HG03442 (cell line): Measurements from ENCODE around the gene CPEB3.
"Not testable (repeated sequence)": the region's sequence is repeated elsewhere in the genome, so short reads cannot be mapped to it uniquely, and the experiment has no call there.

Experiments used
- ATAC-seq: cut with Tn5 transposase; IDR thresholded peaks from one replicate; pipeline ENCODE4 v1.9.1; 2021; ENCODE audit warnings: mild to moderate bottlenecking, moderate library complexity; ENCODE audit not compliant: unreplicated experiment

CPEB3 gene

DNA sequence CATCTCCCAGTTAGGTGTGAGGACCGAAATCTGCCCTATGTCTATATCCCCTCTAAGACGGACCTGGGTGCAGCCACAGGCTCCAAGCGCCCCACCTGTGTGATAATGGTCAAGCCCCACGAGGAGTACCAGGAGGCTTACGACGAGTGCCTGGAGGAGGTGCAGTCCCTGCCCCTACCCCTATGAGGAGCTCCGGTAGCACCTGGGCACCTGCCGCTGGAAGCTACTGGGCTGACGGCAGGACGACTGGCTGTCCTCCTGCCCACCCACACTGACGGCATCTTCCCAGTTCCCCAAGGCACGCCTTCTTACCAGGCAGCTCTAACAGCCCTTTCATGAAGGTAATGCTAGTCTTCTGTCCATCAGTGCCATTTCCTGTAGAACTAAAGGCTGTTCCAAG lies 74.3 kb downstream of the CPEB3 start:
- ATAC-seq: not testable (repeated sequence)

DNA sequence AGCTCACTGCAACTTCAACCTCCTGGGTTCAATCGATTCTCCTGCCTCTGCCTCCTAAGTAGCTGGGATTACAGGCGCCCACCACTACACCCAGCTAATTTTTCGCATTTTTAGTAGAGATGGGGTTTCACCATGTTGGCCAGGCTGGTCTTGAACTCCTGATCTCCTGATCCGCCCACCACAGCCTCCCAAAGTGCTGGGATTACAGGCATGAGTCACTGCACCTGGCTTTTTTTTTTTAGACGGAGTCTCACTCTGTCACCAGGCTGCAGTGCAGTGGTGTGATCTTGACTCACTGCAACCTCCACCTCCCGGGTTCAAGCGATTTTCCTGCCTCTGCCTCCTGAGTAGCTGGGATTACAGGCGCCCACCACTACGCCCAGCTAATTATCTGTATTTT lies 75.7 kb downstream of the CPEB3 start:
- not testable (repeated sequence) for ATAC-seq

DNA sequence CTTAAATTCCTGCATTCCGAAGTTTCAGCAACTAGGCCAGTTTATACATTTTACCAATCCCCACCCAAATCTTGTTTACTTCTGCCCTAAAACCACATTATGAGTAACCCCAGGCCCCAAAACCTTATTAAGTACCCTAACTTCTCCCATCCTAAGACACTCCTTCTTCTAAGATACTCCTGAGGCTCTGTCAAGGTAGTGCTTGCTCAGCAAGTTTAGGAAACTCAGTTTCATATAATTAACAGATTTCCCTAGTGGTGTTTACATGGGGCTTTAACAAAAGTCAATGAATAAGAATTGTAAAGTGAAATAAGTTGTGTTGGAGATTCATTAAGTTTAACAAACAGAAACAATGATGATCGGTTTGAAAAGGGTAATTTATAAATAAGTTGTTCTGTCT lies 77.8 kb downstream of the CPEB3 start:
- no peak for ATAC-seq

DNA sequence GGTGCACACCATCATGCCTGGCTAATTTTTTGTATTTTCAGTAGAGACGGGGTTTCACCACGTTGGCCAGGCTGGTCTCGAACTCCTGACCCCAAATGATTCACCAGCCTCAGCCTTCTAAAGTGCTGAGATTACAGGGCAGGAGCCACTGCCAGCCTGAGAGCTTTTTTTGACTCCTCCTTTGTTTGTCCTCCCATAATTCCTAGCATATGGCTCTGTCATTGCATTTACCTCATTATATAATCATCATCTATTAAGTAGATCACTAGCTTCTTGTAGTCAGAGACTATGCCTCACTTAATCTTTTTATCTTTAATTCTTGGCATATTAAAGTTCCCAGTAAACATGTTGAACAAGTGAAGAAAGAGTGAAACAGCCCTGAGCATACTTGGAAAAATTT lies 82.1 kb downstream of the CPEB3 start:
- ATAC-seq: no peak

DNA sequence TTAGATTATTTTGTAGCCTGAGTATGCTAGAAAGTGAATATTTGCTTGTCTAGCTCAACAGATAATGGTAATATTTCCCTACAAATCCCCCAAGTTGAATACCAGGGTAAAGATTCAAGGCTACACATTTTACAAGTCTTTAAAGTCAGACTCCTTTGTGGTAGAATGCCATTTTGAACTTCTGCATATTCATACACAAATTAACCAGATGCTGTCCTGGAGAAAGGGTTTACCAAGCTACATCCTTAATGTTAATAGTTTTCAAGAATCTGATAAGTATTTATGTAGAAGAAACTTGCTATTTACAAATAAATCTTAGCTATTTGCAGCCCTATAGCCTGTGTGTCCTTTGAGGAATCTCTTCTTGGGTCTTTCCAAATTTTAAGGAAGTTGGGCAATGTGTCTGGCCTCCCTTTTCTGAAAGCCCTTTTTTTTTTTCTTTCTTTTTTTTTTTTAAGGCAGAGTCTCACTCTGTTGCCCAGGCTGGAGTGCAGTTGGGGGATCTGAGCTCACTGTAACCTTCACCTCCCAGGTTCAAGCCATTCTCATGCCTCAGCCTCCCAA lies 82.6 kb downstream of the CPEB3 start:
- no peak for ATAC-seq

DNA sequence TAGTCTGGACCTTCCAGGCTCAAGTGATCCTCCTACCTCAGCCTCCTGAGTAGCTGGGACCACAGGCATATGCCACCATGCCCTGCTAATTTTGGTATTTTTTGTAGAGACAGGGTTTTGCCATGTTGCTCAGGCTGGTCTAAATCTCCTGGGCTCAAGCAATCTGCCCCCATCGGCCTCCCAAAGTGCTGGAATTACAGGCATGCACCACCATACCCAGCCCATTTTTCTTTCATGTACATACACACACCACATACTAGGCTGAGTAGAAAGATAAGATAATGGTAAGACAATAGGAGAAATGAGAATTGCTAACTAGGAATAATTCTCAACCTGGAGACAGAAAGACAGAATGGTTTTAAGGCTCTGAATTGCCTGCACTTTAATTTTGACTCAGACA lies 83.8 kb downstream of the CPEB3 start:
- no peak for ATAC-seq

DNA sequence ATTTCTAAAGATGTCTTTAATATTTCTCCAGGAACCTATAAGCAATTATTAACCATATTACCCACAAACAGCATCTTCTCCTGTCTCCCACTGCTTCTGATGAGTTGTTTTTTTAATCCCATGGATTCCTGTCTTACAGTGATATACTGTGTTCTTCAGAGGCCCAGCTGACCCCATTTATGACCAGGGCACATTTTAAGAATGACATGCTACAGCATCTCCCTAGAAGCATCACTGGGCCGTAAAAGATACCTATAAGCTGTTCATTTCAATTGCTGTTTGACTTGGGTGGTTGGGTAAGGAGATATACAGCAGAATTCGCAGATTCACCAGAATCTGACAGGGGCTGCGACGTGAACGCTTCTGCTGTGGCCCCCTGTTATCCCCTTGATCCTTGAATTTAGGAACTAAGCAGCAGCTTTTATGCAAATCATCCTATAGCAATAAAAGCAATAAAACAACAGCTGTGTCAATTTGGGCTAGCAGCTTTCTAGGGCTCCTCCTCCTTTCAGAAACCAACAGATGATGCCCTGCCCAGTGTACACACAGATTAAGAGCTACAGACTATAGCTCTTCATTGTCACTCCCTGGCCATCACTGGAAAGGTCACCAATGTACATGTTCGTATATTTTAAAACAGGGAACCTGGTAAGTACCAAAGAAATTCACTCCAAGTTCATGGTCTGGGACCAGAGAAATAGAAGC lies 86.8 kb downstream of the CPEB3 start:
- no peak for ATAC-seq

DNA sequence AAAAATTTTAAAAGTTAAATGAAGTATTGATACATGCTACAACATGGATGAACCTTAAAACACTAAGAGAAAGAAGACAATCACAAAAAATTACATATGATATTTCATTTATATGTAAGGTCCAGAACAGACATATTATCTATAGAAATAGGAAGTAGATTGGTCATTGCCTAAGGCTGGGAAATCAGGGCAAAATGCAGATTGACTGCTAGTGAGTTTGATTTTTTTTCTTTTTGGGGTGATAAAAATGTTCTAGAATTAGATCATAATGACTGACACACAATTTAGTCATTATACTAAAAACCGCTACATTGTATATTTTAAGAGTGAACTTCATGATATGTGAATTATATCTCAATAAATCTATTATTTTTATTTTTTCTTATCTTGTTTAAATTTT lies 88.3 kb downstream of the CPEB3 start:
- ATAC-seq: no peak

DNA sequence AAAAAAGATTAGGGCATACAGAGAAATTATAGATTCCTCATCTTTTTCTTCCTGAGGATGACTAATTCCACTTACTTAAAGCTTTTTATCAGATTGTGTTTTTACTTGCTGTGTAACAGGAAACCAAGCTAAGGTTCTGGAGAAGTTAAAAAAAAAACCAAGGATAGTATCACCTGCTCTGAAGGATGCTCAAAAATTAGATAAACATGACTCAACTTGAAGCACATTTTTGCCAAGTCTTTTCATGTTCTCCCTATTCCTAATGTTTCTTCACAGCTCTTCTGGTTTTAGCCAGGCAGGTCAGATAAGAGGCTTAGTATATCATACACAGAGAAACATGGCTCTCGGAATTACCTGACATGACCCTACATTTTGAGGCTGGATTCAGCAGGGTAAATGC lies 90.3 kb downstream of the CPEB3 start:
- no peak for ATAC-seq

DNA sequence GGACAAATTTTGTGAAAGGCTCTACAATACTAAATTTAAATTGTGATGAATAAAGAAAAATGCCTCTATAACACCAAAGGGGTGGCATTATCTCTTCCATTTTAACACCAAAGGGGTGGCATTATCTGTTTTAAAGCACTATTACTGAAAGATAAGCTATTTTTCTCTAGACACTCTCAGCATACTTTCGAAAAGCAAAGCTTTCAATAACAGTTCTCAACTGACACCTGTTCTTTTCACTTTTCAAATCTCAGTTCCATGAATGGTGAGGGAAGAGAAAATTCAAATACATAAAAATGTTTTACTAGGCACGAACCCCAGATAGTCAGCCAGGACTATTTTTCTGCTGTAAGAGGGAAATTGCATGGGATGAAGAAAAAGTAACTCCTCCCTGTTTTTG lies 103.8 kb downstream of the CPEB3 start:
- ATAC-seq: no peak

DNA sequence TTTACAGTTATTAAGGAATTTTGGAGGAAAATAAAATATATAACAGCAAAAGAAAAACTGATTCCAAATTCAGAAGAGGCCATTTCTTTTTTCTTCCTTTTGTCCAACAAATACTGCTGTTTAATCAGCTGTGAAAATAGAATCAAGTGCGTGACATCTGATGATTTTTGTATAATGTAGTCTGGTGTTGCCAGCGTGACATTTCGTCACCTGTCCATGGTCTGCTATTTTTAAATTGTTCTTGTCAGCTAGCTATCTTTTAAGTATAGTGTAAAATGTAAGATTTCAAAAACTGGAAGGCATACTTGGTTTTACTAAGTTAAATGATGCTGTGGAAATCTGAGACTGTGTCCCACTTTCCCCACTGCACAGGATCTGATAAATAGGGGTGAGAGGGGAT lies 105.9 kb downstream of the CPEB3 start:
- no peak for ATAC-seq

DNA sequence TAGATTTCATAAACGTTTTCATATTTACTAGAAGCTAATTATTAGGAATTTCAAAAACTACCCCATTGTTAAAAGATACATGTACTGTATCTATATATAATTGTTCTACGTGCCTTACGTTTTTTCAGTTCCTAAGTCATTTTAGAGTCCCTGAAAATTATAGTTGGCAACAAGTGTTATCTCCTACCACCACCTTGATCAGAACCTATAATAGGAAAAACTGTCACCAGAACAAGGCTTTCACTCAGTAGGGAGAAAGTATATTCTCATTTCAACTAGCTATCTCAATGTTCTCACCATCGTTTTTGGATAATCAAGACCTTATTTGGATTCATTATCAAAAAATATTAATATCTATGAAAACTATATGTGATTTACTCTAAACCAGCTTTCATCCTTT lies 107.7 kb downstream of the CPEB3 start:
- no peak for ATAC-seq

DNA sequence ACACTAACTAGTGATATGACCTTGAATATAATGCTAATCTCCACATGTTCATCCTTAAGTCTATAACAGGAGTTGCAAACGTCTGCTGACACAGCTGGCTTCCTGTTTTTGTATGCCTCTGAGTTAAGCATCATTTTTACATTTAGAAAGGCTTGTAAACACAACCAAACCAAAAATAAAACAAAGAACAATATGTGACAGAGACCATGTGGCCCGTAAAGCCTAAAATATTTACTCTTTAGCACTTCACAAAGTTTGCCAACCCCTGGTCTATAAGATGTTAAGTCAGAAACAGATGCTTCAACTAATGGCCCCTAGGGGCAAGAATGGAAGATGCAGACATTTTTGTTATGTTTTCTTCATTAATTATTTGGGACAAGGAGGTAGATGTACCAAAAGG lies 109.3 kb downstream of the CPEB3 start:
- no peak for ATAC-seq

DNA sequence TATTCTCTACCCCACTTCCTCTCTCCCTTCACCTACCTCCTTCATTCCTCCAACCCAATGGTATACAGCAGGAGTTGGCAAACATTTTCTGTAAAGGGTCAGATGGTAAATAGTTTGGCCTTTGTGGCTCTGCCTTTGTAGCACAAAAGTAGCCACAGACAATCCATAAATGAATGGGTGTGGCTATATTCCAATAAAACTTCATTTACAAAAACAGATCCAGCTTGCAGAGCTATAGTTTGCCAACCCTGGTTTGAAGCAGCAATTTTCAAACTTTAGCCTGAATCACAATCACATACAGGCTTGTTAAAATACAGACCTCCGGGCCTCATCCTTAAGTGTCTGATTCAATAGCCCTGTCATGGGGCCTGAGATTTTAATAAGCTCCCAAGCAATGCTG lies 110.5 kb downstream of the CPEB3 start:
- ATAC-seq: no peak

DNA sequence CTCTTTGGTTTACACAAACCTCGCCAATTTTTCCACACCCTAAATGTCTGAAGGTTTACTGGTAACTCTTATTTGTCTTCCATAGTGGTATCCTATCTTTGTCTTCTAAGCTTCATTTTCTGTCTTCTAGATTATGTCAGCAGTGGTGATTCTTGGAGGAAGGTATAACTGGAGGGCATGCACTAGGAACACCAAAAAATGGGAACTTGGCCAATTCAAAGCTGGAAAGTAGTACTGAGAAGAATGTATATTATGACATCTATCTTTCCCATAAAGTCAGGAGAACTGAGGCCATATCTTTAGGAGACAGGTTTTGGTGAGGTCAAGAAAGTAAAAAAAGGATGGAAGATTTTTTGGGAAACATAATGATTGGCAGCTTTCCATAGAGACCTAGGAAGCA lies 113.3 kb downstream of the CPEB3 start:
- no peak for ATAC-seq

DNA sequence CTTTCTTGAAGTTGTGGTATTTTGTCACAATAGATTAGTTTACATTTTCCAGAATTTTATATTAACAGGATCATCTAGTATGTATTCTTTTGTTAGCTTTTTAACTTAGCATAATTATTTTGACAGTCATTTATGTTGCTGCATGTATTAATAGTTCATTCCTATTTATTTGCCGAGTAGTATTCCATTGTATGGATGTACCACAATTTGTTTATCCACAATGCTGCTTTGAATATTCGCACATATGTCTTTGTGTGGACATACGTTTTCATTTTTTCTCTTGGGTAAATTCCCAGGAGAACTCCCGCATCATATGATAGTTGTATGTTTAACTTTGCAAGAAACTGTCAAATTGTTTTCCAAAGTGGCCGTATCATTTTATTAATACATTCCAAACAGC lies 115.7 kb downstream of the CPEB3 start:
- ATAC-seq: no peak

DNA sequence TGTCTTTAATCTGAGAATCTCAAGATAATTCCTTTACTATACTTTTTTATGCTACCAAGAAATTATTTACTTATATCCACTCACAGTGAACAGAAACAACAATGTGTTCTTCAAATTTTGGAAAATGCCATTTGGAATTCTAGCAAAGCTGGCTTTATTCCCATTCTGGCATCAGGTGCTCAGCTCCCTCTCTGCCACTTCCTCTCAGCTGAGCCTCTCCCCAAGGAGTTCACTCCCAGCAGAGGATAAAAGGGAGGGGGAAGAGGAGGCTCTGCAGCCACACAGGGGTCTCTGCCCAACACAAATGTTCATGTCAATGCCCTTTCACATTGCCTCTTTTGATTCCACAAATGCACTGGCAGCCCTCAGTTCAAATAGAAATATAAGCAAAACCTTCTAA lies 116.9 kb downstream of the CPEB3 start:
- no peak for ATAC-seq

DNA sequence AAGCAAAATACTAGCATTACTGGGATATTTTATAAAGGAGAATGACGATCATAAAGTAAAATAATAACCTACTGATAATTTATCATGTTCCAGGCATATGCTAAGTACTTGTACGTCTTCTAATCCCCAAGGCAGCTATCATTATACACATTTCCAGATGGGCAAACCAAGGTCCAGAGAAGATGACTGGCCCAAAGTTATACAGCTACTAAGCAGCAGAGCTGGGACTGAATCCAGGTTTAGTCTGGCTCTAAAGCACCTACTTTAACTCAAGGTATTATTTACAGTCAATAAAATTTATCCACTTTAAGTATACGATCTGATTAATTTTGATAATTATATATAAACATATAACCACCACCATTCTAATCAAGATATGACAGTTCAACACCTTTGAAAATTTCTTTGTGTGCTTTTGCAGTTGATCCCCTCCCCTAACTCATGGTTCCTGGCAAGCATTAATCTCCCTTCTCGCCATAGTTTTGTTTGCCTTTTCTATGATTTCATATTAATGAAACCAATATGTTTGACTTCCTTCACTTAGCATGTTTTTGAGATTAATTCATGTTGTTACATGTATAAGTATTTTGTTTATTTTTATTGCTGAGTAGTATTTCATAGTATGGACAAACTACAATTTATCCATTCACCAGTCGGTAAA lies 126.7 kb downstream of the CPEB3 start:
- no peak for ATAC-seq

DNA sequence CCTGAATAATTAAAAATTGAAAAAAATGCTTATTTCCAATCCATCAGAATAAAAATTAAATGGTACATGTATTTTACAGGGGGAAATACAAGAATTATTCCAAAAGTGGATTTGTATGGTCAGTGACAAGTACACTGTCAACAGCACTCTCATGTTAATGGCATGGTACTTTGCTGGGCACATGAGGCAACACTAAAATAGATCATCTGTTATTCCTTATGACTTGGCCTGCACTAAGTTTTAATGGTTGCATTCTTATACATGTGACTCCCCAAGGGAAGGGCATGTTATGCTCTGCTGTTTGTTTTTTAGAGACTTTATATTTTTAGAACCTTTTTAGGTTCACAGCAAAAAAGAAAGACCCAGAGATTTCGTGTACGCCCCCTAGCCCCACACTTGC lies 128.3 kb downstream of the CPEB3 start:
- no peak for ATAC-seq

DNA sequence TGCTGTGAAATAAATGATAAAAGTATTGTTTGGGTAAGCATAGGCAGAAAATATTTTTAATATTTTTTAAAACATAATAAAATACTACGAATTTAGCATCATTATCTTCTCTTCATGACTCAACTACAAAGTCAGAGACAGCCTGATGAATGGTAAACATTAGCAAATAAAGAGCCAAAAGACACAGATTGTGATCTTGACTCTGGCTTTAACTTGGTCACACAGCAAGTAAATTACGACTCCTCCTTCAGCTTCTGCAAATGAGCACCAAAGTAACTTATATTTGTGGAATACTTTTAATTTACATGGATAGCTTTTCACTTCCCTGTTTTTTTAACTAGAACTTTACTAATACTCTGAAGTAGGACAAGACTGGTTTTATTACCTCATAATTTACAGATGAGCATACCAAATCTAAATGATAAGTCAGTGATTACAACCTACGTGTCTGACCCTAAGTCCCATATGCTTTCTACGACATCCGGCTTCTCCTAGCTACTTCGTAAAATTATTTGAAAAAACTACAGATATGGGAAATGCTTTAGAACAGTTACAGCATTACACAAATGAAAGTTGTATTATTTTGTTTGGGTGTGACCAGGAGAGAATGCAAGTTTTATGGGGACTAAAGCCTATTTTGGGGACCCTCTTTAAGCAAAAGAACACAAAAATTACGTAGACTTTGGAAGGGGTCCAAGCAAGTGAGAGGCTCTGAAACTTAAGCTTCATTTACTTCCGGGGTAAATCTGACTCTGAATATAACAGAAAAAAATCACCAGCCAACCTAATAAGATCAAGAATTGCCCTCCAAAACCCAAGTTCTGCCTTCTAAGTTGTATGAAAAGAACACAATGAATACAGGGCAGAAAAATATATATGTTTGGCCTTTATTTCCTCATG lies 133.8 kb downstream of the CPEB3 start:
- no peak for ATAC-seq

DNA sequence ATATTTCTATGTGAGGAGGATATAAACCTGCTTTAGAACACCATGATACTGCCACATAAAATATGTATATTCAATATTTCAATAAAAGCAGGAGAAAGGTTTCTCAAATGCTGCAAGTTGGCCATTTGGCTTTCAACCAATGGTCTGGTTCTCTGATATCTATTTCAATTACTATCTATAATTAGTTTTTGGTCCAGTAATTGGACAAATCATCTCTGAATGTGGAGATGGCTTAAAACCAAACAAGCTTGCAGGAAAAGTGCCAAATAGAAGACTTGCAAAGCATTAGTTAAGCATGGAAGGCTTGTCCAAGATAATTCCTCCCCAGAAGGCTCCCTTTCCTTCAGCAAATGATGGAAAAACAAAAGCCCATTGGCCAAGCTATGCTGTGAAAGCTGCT lies 140.1 kb downstream of the CPEB3 start:
- ATAC-seq: no peak

DNA sequence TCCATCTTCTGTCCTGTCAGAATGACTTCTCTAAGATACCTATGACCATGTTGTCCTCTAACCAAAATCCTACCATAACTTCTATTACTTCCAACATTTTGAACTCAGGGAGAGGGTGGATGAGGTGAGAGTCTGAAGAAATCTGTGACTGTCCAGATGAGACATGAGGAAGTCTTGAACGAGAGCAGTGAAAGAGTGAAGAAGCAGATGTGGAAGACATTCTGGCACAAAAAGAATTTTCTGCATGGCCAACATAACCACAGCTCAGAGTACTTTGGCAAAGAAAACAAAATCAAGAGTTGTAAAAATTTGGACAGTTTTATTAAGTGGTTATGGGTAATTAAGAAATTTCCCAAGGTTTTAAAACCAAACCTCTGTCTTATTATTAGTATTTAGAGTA lies 141.6 kb downstream of the CPEB3 start:
- ATAC-seq: no peak
